Measurements from ENCODE around the gene ATF4. TPM values are rescaled to one million over a fixed set of nuclear protein-coding genes. Genes with fewer than 3 reads are reported as not detected.

Gene ATF4
- total and polyA plus RNA-seq, 2 of the 13 experiments (the other 11 are each of a cell fraction or from before 2014, with no cell fraction given), result 486 to 1,297 TPM

DNA sequence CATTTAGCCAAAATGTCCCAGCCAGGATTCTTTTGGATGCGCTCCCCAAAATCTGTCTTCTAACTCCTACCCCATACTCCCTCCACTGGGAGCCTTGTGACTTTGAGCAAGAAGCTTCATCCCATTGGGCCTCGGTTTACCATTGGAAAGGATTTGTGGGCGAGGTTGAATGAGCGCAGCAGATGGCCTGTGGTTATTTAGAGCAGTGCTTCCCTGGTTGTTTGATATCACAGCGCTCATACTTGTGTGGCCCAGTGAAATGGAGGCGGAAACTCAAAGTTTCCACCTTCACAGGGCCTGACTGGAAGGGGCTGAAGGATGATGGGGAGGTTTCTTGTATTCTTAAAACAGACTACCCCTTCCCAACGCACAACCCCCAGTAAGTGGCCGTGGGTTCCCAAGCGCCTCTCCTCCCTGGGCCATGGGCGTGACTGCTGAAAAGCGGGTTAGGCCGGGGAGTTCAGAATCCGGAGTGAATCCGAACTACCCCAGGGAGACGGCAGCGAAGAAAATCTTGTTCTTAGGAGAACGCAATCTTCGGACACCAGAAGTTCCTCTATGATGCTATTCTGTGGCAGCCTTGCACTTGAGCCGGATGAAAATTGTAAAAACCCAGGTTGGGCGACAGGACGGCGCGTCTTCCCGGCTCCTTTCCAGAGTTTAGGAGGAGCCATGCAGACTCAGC, 1.2 kb upstream of the ATF4 start (continued):
- TF ChIP-seq, protein P1, sequence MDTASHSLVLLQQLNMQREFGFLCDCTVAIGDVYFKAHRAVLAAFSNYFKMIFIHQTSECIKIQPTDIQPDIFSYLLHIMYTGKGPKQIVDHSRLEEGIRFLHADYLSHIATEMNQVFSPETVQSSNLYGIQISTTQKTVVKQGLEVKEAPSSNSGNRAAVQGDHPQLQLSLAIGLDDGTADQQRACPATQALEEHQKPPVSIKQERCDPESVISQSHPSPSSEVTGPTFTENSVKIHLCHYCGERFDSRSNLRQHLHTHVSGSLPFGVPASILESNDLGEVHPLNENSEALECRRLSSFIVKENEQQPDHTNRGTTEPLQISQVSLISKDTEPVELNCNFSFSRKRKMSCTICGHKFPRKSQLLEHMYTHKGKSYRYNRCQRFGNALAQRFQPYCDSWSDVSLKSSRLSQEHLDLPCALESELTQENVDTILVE (CRISPR knock-in tag; IDR thresholded peaks at IDR 0.05), result 0 out of 2 replicates have a peak, but pooled peaks have one; percentile 3
- TF ChIP-seq ZNF766 (CRISPR knock-in tag; IDR thresholded peaks at IDR 0.05; ENCODE audit: borderline replicate concordance), result peak; percentile 7; the same call in 1 of the 2 replicates
- TF ChIP-seq RBFOX2 (IDR thresholded peaks at IDR 0.05; ENCODE audit: low read depth, low read length), result no peak
- no peak; the same call in 1 of the 2 replicates for TF ChIP-seq ZNF317 (CRISPR knock-in tag; IDR thresholded peaks at IDR 0.05)
- TF ChIP-seq ZNF354B (CRISPR knock-in tag; IDR thresholded peaks at IDR 0.05), result 0 out of 2 replicates have a peak, but pooled peaks have one; percentile 27
- 0 out of 2 replicates have a peak, but pooled peaks have one; percentile 45 for TF ChIP-seq ZNF33A (CRISPR knock-in tag; IDR thresholded peaks at IDR 0.05; ENCODE audit: borderline replicate concordance)
- TF ChIP-seq HOXA7 (CRISPR knock-in tag; IDR thresholded peaks at IDR 0.05), result no peak
- TF ChIP-seq, protein P2, sequence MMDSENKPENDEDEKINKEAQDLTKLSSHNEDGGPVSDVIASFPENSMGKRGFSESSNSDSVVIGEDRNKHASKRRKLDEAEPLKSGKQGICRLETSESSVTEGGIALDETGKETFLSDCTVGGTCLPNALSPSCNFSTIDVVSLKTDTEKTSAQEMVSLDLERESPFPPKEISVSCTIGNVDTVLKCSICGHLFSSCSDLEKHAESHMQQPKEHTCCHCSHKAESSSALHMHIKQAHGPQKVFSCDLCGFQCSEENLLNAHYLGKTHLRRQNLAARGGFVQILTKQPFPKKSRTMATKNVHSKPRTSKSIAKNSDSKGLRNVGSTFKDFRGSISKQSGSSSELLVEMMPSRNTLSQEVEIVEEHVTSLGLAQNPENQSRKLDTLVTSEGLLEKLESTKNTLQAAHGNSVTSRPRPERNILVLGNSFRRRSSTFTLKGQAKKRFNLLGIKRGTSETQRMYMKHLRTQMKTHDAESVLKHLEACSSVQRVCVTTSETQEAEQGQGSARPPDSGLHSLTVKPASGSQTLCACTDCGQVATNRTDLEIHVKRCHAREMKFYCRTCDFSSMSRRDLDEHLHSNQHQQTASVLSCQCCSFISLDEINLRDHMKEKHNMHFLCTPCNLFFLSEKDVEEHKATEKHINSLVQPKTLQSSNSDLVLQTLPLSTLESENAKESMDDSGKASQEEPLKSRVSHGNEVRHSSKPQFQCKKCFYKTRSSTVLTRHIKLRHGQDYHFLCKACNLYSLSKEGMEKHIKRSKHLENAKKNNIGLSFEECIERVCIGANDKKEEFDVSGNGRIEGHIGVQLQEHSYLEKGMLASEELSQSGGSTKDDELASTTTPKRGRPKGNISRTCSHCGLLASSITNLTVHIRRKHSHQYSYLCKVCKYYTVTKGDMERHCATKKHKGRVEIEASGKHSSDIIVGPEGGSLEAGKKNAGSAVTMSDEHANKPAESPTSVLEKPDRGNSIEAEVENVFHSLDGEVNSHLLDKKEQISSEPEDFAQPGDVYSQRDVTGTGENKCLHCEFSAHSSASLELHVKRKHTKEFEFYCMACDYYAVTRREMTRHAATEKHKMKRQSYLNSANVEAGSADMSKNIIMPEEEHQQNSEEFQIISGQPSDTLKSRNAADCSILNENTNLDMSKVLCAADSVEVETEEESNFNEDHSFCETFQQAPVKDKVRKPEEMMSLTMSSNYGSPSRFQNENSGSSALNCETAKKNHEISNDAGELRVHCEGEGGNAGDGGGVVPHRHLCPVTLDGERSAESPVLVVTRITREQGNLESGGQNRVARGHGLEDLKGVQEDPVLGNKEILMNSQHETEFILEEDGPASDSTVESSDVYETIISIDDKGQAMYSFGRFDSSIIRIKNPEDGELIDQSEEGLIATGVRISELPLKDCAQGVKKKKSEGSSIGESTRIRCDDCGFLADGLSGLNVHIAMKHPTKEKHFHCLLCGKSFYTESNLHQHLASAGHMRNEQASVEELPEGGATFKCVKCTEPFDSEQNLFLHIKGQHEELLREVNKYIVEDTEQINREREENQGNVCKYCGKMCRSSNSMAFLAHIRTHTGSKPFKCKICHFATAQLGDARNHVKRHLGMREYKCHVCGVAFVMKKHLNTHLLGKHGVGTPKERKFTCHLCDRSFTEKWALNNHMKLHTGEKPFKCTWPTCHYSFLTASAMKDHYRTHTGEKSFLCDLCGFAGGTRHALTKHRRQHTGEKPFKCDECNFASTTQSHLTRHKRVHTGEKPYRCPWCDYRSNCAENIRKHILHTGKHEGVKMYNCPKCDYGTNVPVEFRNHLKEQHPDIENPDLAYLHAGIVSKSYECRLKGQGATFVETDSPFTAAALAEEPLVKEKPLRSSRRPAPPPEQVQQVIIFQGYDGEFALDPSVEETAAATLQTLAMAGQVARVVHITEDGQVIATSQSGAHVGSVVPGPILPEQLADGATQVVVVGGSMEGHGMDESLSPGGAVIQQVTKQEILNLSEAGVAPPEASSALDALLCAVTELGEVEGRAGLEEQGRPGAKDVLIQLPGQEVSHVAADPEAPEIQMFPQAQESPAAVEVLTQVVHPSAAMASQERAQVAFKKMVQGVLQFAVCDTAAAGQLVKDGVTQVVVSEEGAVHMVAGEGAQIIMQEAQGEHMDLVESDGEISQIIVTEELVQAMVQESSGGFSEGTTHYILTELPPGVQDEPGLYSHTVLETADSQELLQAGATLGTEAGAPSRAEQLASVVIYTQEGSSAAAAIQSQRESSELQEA (CRISPR knock-in tag; IDR thresholded peaks at IDR 0.05; ENCODE audit: not compliant biosample characterization), result no peak
- TF ChIP-seq POLR2G (IDR thresholded peaks at IDR 0.05; ENCODE audit: low read depth, low read length), result 0 out of 2 replicates have a peak, but pooled peaks have one; percentile 1
- TF ChIP-seq GTF2F1 (IDR thresholded peaks at IDR 0.05; ENCODE audit: low read length), result no peak
- peak; percentile 42; the same call in 1 of the 2 replicates for TF ChIP-seq KLF6 (CRISPR knock-in tag; IDR thresholded peaks at IDR 0.05)
- no peak for TF ChIP-seq KAT2B (IDR thresholded peaks at IDR 0.05; ENCODE audit: borderline replicate concordance, low read depth, low read length)
- TF ChIP-seq, protein P3, sequence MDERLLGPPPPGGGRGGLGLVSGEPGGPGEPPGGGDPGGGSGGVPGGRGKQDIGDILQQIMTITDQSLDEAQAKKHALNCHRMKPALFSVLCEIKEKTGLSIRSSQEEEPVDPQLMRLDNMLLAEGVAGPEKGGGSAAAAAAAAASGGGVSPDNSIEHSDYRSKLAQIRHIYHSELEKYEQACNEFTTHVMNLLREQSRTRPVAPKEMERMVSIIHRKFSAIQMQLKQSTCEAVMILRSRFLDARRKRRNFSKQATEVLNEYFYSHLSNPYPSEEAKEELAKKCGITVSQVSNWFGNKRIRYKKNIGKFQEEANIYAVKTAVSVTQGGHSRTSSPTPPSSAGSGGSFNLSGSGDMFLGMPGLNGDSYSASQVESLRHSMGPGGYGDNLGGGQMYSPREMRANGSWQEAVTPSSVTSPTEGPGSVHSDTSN (CRISPR knock-in tag; IDR thresholded peaks at IDR 0.05), result no peak
- no peak for TF ChIP-seq NFYC (CRISPR knock-in tag; IDR thresholded peaks at IDR 0.05)
- 0 out of 2 replicates have a peak, but pooled peaks have one; percentile 1 for TF ChIP-seq ZNF891 (CRISPR knock-in tag; IDR thresholded peaks at IDR 0.05)
- TF ChIP-seq ZNF615 (CRISPR knock-in tag; IDR thresholded peaks at IDR 0.05; ENCODE audit: borderline replicate concordance), result no peak
- TF ChIP-seq POLR2AphosphoS5 (IDR thresholded peaks at IDR 0.05; ENCODE audit: low read depth, low read length), result peak; percentile 32; the same call in 1 of the 2 replicates

Measured in HepG2 (cell line).